Natural killer cell (primary cell): ENCODE results near the gene IGFBP7. TPM values are rescaled to one million over a fixed set of nuclear protein-coding genes. Genes with fewer than 3 reads are reported as not detected.

Source experiments
- ATAC-seq, 3 donors: fragments of 150-1000 bp in 2 of 3; fragments of 200-7000 bp in 1 of 3; cut with Tn5 transposase; 1 replicate in 1 of 3; 2 replicates in 2 of 3; pipeline ENCODE4 v1.10.0; 2021; ENCODE audit warnings: mild to moderate bottlenecking in 2 of 3, moderate library complexity in 2 of 3
- DNase-seq, 2 donors: peaks; one replicate each; pipeline versions ENCODE4 v3.0.0 to v3.0.0-alpha.2; 2013 to 2021; ENCODE audit warnings: mixed read lengths in 1 of 2
- H3K27ac ChIP-seq: one replicate; pipeline ENCODE4 v1.5.1; 2013; ENCODE audit warnings: mild to moderate bottlenecking, low read length
- H3K27me3 ChIP-seq: one replicate; pipeline ENCODE4 v1.6.1; 2013; ENCODE audit warnings: low read length; ENCODE audit not compliant: control insufficient read depth, insufficient read depth
- H3K36me3 ChIP-seq: one replicate; pipeline ENCODE4 v1.6.1; 2013; ENCODE audit warnings: low read length; ENCODE audit not compliant: control insufficient read depth, insufficient read depth
- H3K4me1 ChIP-seq: one replicate; pipeline ENCODE4 v1.6.1; 2013; ENCODE audit warnings: low read length; ENCODE audit not compliant: control insufficient read depth, insufficient read depth
- H3K4me3 ChIP-seq: one replicate; pipeline ENCODE4 v1.5.1; 2013; ENCODE audit warnings: low read length
- H3K9me3 ChIP-seq: one replicate; pipeline ENCODE4 v1.6.1; 2013; ENCODE audit warnings: low read length; ENCODE audit not compliant: control insufficient read depth, insufficient read depth
- H3K27ac Mint-ChIP-seq, 2 donors: one replicate each; pipeline ENCODE4 v1.8.0; 2022; ENCODE audit warnings: mild to moderate bottlenecking in 2 of 2, mixed read lengths in 2 of 2, moderate library complexity in 1 of 2
- H3K27me3 Mint-ChIP-seq, 2 donors: one replicate each; pipeline ENCODE4 v1.8.0; 2022; ENCODE audit warnings: low read depth in 2 of 2, mixed read lengths in 2 of 2
- H3K36me3 Mint-ChIP-seq: one replicate; pipeline ENCODE4 v1.8.0; 2022; ENCODE audit warnings: mixed read lengths
- H3K4me1 Mint-ChIP-seq, 2 donors: one replicate each; pipeline ENCODE4 v1.8.0; 2022; ENCODE audit warnings: mixed read lengths in 2 of 2
- H3K4me3 Mint-ChIP-seq: one replicate; pipeline ENCODE4 v1.8.0; 2022; ENCODE audit warnings: mild to moderate bottlenecking, moderate library complexity, mixed read lengths
- H3K9me3 Mint-ChIP-seq, 2 donors: one replicate each; pipeline ENCODE4 v1.8.0; 2022; ENCODE audit warnings: mixed read lengths in 2 of 2
- CTCF ChIP-seq: fragments of 200-600 bp; IDR thresholded peaks from one replicate; pipeline ENCODE4 v1.8.0; 2022; ENCODE audit warnings: antibody characterized with exemption
- WGBS: methylation state at CpG from one replicate; pipeline ENCODE4 v1.1.7; 2013; ENCODE audit warnings: missing lambda C conversion rate; ENCODE audit not compliant: insufficient coverage; 5-methylcytosine and 5-hydroxymethylcytosine counted together
- intact Hi-C: fragments of 100-400 bp; cut with micrococcal nuclease; formaldehyde crosslinking; loops from one replicate; pipeline ENCODE4 v1.14.2; 2022
- total RNA-seq, 4 donors: library from RNA; stranded (reverse); fragments of 120-200 nt in 1 of 4; gene quantifications; one replicate each; pipeline versions ENCODE4 v1.2.3 to v1.2.4, GENCODE V29; 2013 to 2022

IGFBP7 gene
- total RNA-seq, 3 donors from 2014 or later (not counting 1 experiment from before 2014, with no cell fraction given), result 88.8 to 107 (median 101) TPM

GRCh38 chr4:57099363-57099762 is 10.8 kb downstream of the IGFBP7 start:
- ATAC-seq (no peak), DNase-seq (no peak)
- Mint-ChIP-seq H3K9me3 (no peaks in the 10 kb centered on the region), H3K4me1 (peaks cover 80 to 89% of the 10 kb centered on the region in 2 donors), H3K27ac (peak overlapping the region; percentile 71 to 82), H3K27me3 (no peaks in the 10 kb centered on the region), H3K4me3 (no peak overlapping the region), H3K36me3 (no peaks in the 10 kb centered on the region)
- H3K27me3 ChIP-seq, result no peaks in the 10 kb centered on the region
- no peaks in the 10 kb centered on the region for H3K9me3 ChIP-seq
- H3K4me3 ChIP-seq, result no peak overlapping the region
- TF ChIP-seq CTCF, result no peak
- peaks cover 6% of the 10 kb centered on the region for H3K4me1 ChIP-seq
- WGBS, result 93% methylated on average over 2 of the region's 2 CpGs
- intact Hi-C loops, result no loop called here
- H3K27ac ChIP-seq, result no peak overlapping the region
- H3K36me3 ChIP-seq, result no peaks in the 10 kb centered on the region

GRCh38 chr4:57098941-57099340 is 11.2 kb downstream of the IGFBP7 start:
- H3K27me3 Mint-ChIP-seq, result no peaks in the 10 kb centered on the region
- intact Hi-C loops, result no loop called here
- Histone ChIP-seq H3K27ac (no peak overlapping the region), H3K27me3 (no peaks in the 10 kb centered on the region), H3K9me3 (no peaks in the 10 kb centered on the region), H3K4me3 (no peak overlapping the region), H3K4me1 (peaks cover 6% of the 10 kb centered on the region), H3K36me3 (no peaks in the 10 kb centered on the region)
- H3K4me3 Mint-ChIP-seq, result no peak overlapping the region
- H3K4me1 Mint-ChIP-seq, result peaks cover 80 to 89% of the 10 kb centered on the region in 2 donors
- no peaks in the 10 kb centered on the region for H3K9me3 Mint-ChIP-seq
- ATAC-seq (no peak), DNase-seq (no peak)
- H3K27ac Mint-ChIP-seq, result peak overlapping the region; percentile 71 to 82
- TF ChIP-seq CTCF, result no peak
- H3K36me3 Mint-ChIP-seq, result no peaks in the 10 kb centered on the region

- intact Hi-C loops, result no loop called here
- ATAC-seq (no peak), DNase-seq (no peak)
- Mint-ChIP-seq H3K4me1 (peaks cover 81 to 91% of the 10 kb centered on the region in 2 donors), H3K36me3 (no peaks in the 10 kb centered on the region), H3K9me3 (no peaks in the 10 kb centered on the region), H3K4me3 (no peak overlapping the region), H3K27me3 (no peaks in the 10 kb centered on the region), H3K27ac (peak overlapping the region; percentile 71 to 82)
- Histone ChIP-seq H3K27me3 (no peaks in the 10 kb centered on the region), H3K27ac (no peak overlapping the region), H3K4me3 (no peak overlapping the region), H3K36me3 (no peaks in the 10 kb centered on the region), H3K4me1 (peaks cover 6% of the 10 kb centered on the region), H3K9me3 (no peaks in the 10 kb centered on the region)
- 72% methylated on average over 5 of the region's 5 CpGs for WGBS
- no peak for TF ChIP-seq CTCF
These were observed 11.8 kb downstream of the IGFBP7 start for GRCh38 chr4:57098415-57098814.

GRCh38 chr4:57097711-57098110 is 12.5 kb downstream of the IGFBP7 start:
- DNase-seq (no peak), ATAC-seq (peak; percentile 50 to 84 (median 57))
- Histone ChIP-seq H3K27ac (no peak overlapping the region), H3K9me3 (no peaks in the 10 kb centered on the region), H3K4me3 (no peak overlapping the region), H3K4me1 (peaks cover 6% of the 10 kb centered on the region), H3K27me3 (no peaks in the 10 kb centered on the region), H3K36me3 (no peaks in the 10 kb centered on the region)
- Mint-ChIP-seq H3K4me3 (no peak overlapping the region), H3K4me1 (peaks cover 75 to 84% of the 10 kb centered on the region in 2 donors), H3K9me3 (no peaks in the 10 kb centered on the region), H3K27ac (peak overlapping the region; percentile 71 to 82), H3K27me3 (no peaks in the 10 kb centered on the region), H3K36me3 (no peaks in the 10 kb centered on the region)
- WGBS, result 52% methylated on average over 2 of the region's 2 CpGs
- intact Hi-C loops, result no loop called here
- TF ChIP-seq CTCF, result no peak
